GM23338 (cell line): ENCODE results near the gene NHLRC3. TPM values are rescaled to one million over a fixed set of nuclear protein-coding genes. Genes with fewer than 3 reads are reported as not detected.

Experiments
- ATAC-seq: fragments of 200-7000 bp; cut with Tn5 transposase; 3 replicates; pipeline ENCODE4 v1.9.1; 2020
- DNase-seq: peaks from one replicate; pipeline ENCODE4 v3.0.0-alpha.2; 2015; ENCODE audit warnings: low spot score
- H2AFZ ChIP-seq: fragments of 200-600 bp; sonication (generic); 2 replicates; pipeline ENCODE4 v1.8.0; 2016; ENCODE audit warnings: antibody characterized with exemption, mild to moderate bottlenecking, moderate library complexity
- H3F3A ChIP-seq: fragments of 200-600 bp; sonication (generic); replicated peaks from 2 replicates; pipeline ENCODE4 v1.8.0; 2017; ENCODE audit warnings: antibody characterized with exemption, mixed run types, low read depth
- H3K27ac ChIP-seq: fragments of 200-600 bp; sonication (generic); 2 replicates; pipeline ENCODE4 v1.6.1; 2016; ENCODE audit warnings: low read depth
- H3K27me3 ChIP-seq: fragments of 200-600 bp; sonication (generic); 2 replicates; pipeline ENCODE4 v1.8.0; 2016; ENCODE audit warnings: mild to moderate bottlenecking, mixed run types, moderate library complexity; ENCODE audit not compliant: insufficient read depth
- H3K36me3 ChIP-seq: fragments of 200-600 bp; sonication (generic); 2 replicates; pipeline ENCODE4 v1.8.0; 2016; ENCODE audit warnings: mild to moderate bottlenecking; ENCODE audit not compliant: insufficient read depth
- H3K4me1 ChIP-seq: fragments of 200-600 bp; sonication (generic); 2 replicates; pipeline ENCODE4 v1.8.0; 2016; ENCODE audit warnings: mild to moderate bottlenecking, moderate library complexity; ENCODE audit not compliant: insufficient read depth
- H3K4me2 ChIP-seq: fragments of 200-600 bp; sonication (generic); 2 replicates; pipeline ENCODE4 v1.7.1; 2017; ENCODE audit warnings: mixed run types
- H3K4me3 ChIP-seq: fragments of 200-600 bp; sonication (generic); 2 replicates; pipeline ENCODE4 v1.6.1; 2016; ENCODE audit warnings: mixed run types
- H3K79me2 ChIP-seq: fragments of 200-600 bp; sonication (generic); replicated peaks from 2 replicates; pipeline ENCODE4 v1.8.0; 2017; ENCODE audit warnings: mild to moderate bottlenecking; ENCODE audit not compliant: insufficient read depth
- H3K9me2 ChIP-seq: fragments of 200-600 bp; sonication (generic); 2 replicates; pipeline ENCODE4 v1.8.0; 2017; ENCODE audit not compliant: insufficient read depth
- H4K20me1 ChIP-seq: fragments of 200-600 bp; sonication (generic); replicated peaks from 2 replicates; pipeline ENCODE4 v1.8.0; 2017; ENCODE audit warnings: mild to moderate bottlenecking; ENCODE audit not compliant: insufficient read depth
- H3K27ac Mint-ChIP-seq: 2 replicates; pipeline ENCODE4 v1.8.0; 2020; ENCODE audit warnings: inconsistent platforms, mild to moderate bottlenecking, moderate library complexity, mixed read lengths
- H3K27me3 Mint-ChIP-seq: 3 replicates; pipeline ENCODE4 v1.8.0; 2022; ENCODE audit warnings: low read depth, mild to moderate bottlenecking, moderate library complexity, mixed read lengths, inconsistent platforms; ENCODE audit not compliant: insufficient read depth, poor library complexity
- H3K36me3 Mint-ChIP-seq: 3 replicates; pipeline ENCODE4 v1.8.0; 2021; ENCODE audit warnings: low read depth, mild to moderate bottlenecking, inconsistent platforms, moderate library complexity, mixed read lengths
- H3K4me1 Mint-ChIP-seq: 3 replicates; pipeline ENCODE4 v1.8.0; 2020; ENCODE audit warnings: mild to moderate bottlenecking, inconsistent platforms, mixed read lengths
- H3K4me3 Mint-ChIP-seq: 3 replicates; pipeline ENCODE4 v1.8.0; 2021; ENCODE audit warnings: moderate library complexity, mild to moderate bottlenecking, inconsistent platforms, mixed read lengths
- H3K9me3 Mint-ChIP-seq: 3 replicates; pipeline ENCODE4 v1.8.0; 2020; ENCODE audit warnings: moderate library complexity, mild to moderate bottlenecking, inconsistent platforms, mixed read lengths
- CREB1 ChIP-seq: fragments of 250-450 bp; sonication (Bioruptor Pico); IDR thresholded peaks from 2 replicates; pipeline ENCODE4 v1.5.0; 2020; ENCODE audit warnings: low read depth, mild to moderate bottlenecking, moderate library complexity
- EZH2 ChIP-seq: fragments of 200-600 bp; sonication (generic); IDR thresholded peaks from one replicate; pipeline ENCODE4 v1.8.0; 2017; ENCODE audit warnings: antibody characterized with exemption, mild to moderate bottlenecking, low read depth; ENCODE audit not compliant: unreplicated experiment
- EZH2phosphoT487 ChIP-seq: fragments of 200-600 bp; sonication (generic); IDR thresholded peaks from one replicate; pipeline ENCODE4 v1.8.1; 2018; ENCODE audit warnings: antibody characterized with exemption; ENCODE audit not compliant: unreplicated experiment
- JUNB ChIP-seq: IDR thresholded peaks from one replicate; pipeline ENCODE4 v1.6.1; 2016; ENCODE audit warnings: antibody characterized with exemption; ENCODE audit not compliant: unreplicated experiment
- NANOG ChIP-seq: IDR thresholded peaks from 2 replicates; pipeline ENCODE4 v1.6.1; 2016; ENCODE audit warnings: antibody characterized with exemption, borderline replicate concordance
- POLR2AphosphoS5 ChIP-seq: IDR thresholded peaks from 2 replicates; pipeline ENCODE4 v1.6.1; 2016; ENCODE audit warnings: antibody characterized with exemption, low read depth
- STAT1 ChIP-seq: IDR thresholded peaks from one replicate; pipeline ENCODE4 v1.6.1; 2016; ENCODE audit warnings: antibody characterized with exemption; ENCODE audit not compliant: unreplicated experiment
- ZNF331 ChIP-seq: fragments of 250-450 bp; sonication (Bioruptor Pico); IDR thresholded peaks from 2 replicates; pipeline ENCODE4 v1.5.0; 2020; ENCODE audit warnings: low read depth, mild to moderate bottlenecking, moderate library complexity
- polyA plus RNA-seq: library from polyadenylated mRNA; unstranded; fragments of >200 nt; fragmentation: Nextera tagmentation; extraction: Ambion mirVana; gene quantifications from 2 replicates; pipeline ENCODE4 v1.2.1, GENCODE V29; 2016
- total RNA-seq: library from RNA; depleted of rRNA; stranded (reverse); fragments of >200 nt; shearing (Covaris generic); gene quantifications from 2 replicates; pipeline ENCODE4 v1.2.3, GENCODE V29; 2014
- TF ChIP-seq, protein P1 (sequence below), 2 experiments: fragments of 200-600 bp in 1 of 2; sonication (generic) in 1 of 2; conservative IDR thresholded peaks; 2 replicates each; pipeline versions ENCODE4 v1.5.1 to v1.6.1; 2016 to 2017; ENCODE audit warnings: antibody characterized with exemption in 2 of 2, low read depth in 2 of 2, mild to moderate bottlenecking in 2 of 2, moderate library complexity in 1 of 2

Gene NHLRC3
- total and polyA plus RNA-seq, 2 experiments from 2014 or later: 11.8 to 15.6 TPM

DNA sequence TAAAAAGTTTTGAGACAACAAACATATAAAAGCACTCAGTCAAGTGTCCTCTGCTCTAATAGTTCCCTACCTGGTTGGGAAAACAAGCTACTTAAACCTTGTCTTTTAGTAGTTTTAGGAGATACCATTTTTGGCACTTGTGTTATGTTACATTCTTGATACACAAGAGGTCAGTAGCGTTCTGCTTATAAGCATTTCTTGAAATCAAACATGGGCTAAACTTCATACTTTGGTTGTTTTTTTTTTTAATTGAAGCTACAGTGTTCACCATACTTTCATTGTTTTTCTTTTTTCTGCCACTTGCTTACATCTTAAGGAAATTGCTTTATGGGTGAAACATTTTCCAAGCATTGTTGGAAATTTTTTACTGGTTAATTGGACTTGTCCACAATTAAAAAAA lies 12.9 kb downstream of the NHLRC3 start:
- Histone ChIP-seq H3K36me3 (no peaks in the 10 kb centered on the region), H3F3A (no peaks in the 10 kb centered on the region), H3K27me3 (no peaks in the 10 kb centered on the region), H3K4me3 (no peak overlapping the region), H3K27ac (no peak overlapping the region), H2AFZ (no peak overlapping the region), H4K20me1 (0 out of 2 replicates have a peak, but pooled peaks cover 3% of the 10 kb centered on the region), H3K79me2 (no peaks in the 10 kb centered on the region), H3K9me2 (no peaks in the 10 kb centered on the region), H3K4me2 (no peak overlapping the region), H3K4me1 (peaks cover 24% of the 10 kb centered on the region)
- Mint-ChIP-seq H3K9me3 (no peaks in the 10 kb centered on the region), H3K36me3 (0 out of 3 replicates have a peak, but pooled peaks cover 2% of the 10 kb centered on the region), H3K4me3 (no peak overlapping the region), H3K27ac (no peak overlapping the region; the same call in 1 of the 2 replicates), H3K27me3 (no peaks in the 10 kb centered on the region), H3K4me1 (peaks cover 42% of the 10 kb centered on the region)
- TF ChIP-seq, protein P1, sequence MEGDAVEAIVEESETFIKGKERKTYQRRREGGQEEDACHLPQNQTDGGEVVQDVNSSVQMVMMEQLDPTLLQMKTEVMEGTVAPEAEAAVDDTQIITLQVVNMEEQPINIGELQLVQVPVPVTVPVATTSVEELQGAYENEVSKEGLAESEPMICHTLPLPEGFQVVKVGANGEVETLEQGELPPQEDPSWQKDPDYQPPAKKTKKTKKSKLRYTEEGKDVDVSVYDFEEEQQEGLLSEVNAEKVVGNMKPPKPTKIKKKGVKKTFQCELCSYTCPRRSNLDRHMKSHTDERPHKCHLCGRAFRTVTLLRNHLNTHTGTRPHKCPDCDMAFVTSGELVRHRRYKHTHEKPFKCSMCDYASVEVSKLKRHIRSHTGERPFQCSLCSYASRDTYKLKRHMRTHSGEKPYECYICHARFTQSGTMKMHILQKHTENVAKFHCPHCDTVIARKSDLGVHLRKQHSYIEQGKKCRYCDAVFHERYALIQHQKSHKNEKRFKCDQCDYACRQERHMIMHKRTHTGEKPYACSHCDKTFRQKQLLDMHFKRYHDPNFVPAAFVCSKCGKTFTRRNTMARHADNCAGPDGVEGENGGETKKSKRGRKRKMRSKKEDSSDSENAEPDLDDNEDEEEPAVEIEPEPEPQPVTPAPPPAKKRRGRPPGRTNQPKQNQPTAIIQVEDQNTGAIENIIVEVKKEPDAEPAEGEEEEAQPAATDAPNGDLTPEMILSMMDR (conservative IDR thresholded peaks at IDR 0.05; ENCODE audit: low read depth in 2 of 2): peak in 1 of 2 experiments; percentile 59
- TF ChIP-seq ZNF331 (CRISPR knock-in tag): no peak
- DNase-seq (peak; percentile 46), ATAC-seq (no peak)

DNA sequence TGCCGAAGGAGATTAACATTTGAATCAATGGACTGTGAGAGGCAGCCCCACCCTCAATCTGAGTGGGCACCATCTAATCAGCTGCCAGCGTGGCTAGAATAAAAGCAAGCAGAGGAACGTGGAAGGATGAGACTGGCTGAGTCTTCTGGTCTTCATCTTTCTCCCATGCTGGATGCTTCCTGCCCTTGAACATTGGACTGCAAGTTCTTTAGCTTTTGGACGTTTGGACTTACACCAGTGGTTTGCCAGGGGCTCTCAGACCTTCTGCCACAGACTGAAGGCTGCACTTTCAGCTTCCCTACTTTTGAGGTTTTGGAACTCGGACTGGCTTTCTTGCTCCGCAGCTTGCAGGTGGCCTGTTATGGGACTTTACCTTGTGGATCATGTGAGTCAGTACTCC lies 14.7 kb downstream of the NHLRC3 start:
- Histone ChIP-seq H3K4me3 (no peak overlapping the region), H3K9me2 (no peaks in the 10 kb centered on the region), H3K27me3 (no peaks in the 10 kb centered on the region), H3F3A (no peaks in the 10 kb centered on the region), H3K27ac (no peak overlapping the region), H4K20me1 (0 out of 2 replicates have a peak, but pooled peaks cover 3% of the 10 kb centered on the region), H3K4me1 (peaks cover 22% of the 10 kb centered on the region), H3K36me3 (no peaks in the 10 kb centered on the region), H3K79me2 (no peaks in the 10 kb centered on the region), H2AFZ (no peak overlapping the region), H3K4me2 (peak overlapping the region; percentile 50; the same call in 1 of the 2 replicates)
- Mint-ChIP-seq H3K9me3 (no peaks in the 10 kb centered on the region), H3K4me1 (peaks cover 26% of the 10 kb centered on the region), H3K27me3 (no peaks in the 10 kb centered on the region), H3K27ac (no peak overlapping the region), H3K36me3 (0 out of 3 replicates have a peak, but pooled peaks cover 2% of the 10 kb centered on the region), H3K4me3 (no peak overlapping the region)
- TF ChIP-seq EZH2: no peak
- TF ChIP-seq EZH2phosphoT487: no peak
- no peak for TF ChIP-seq CREB1
- no peak for TF ChIP-seq JUNB
- no peak for TF ChIP-seq NANOG
- TF ChIP-seq STAT1: no peak
- no peak for TF ChIP-seq ZNF331 (CRISPR knock-in tag)
- TF ChIP-seq POLR2AphosphoS5: no peak
- TF ChIP-seq, protein P1 (conservative IDR thresholded peaks at IDR 0.05; ENCODE audit: low read depth in 2 of 2): no peak
- ATAC-seq: no peak
- DNase-seq: no peak
